ENCODE measurements around the gene MFSD8. TPM values are rescaled to one million over a fixed set of nuclear protein-coding genes. Genes with fewer than 3 reads are reported as not detected.

The MFSD8 gene
- total and polyA plus RNA-seq, 2 donors from 2014 or later, result 6.6 to 20.5 TPM

GRCh38 chr4:127922226-127922625 is 42.7 kb downstream of the MFSD8 start:
- intact Hi-C loops (cut with DNase I), result no loop called here
- H3K27ac ChIP-seq (ENCODE audit: low read depth in 2 of 2, low read length in 2 of 2), result no peak overlapping the region
- no peaks in the 10 kb centered on the region for H3K4me1 ChIP-seq (ENCODE audit: control insufficient read depth in 2 of 3, insufficient read depth in 2 of 3, low read depth in 1 of 3, low read length in 3 of 3)
- no peaks in the 10 kb centered on the region for H3K9me3 ChIP-seq (ENCODE audit: control insufficient read depth in 2 of 3, insufficient read depth in 1 of 3, low read length in 3 of 3)
- peaks cover 2 to 6% (median 5%) of the 10 kb centered on the region in 3 donors for H3K36me3 ChIP-seq (ENCODE audit: control insufficient read depth in 2 of 3, insufficient read depth in 3 of 3, low read length in 3 of 3)
- TF ChIP-seq CTCF (IDR thresholded peaks at IDR 0.05; ENCODE audit: borderline replicate concordance, extremely low read depth, insufficient read depth), result no peak
- DNase-seq (no peak), FAIRE-seq (no peak)
- no peak overlapping the region for H3K4me3 ChIP-seq (ENCODE audit: low read length in 3 of 3)
- H3K27me3 ChIP-seq (ENCODE audit: control insufficient read depth, insufficient read depth, low read length), result no peaks in the 10 kb centered on the region
- no peak overlapping the region for H3K9ac ChIP-seq (ENCODE audit: low read length in 3 of 3)

GRCh38 chr4:127920521-127920920 is 44.5 kb downstream of the MFSD8 start:
- Histone ChIP-seq H3K36me3 (ENCODE audit: control insufficient read depth in 2 of 3, insufficient read depth in 3 of 3, low read length in 3 of 3) (peaks cover 2 to 6% (median 5%) of the 10 kb centered on the region in 3 donors), H3K4me1 (ENCODE audit: control insufficient read depth in 2 of 3, insufficient read depth in 2 of 3, low read depth in 1 of 3, low read length in 3 of 3) (no peaks in the 10 kb centered on the region), H3K4me3 (ENCODE audit: low read length in 3 of 3) (no peak overlapping the region), H3K27me3 (ENCODE audit: control insufficient read depth, insufficient read depth, low read length) (no peaks in the 10 kb centered on the region), H3K9ac (ENCODE audit: low read length in 3 of 3) (no peak overlapping the region), H3K27ac (ENCODE audit: low read depth in 2 of 2, low read length in 2 of 2) (no peak overlapping the region), H3K9me3 (ENCODE audit: control insufficient read depth in 2 of 3, insufficient read depth in 1 of 3, low read length in 3 of 3) (no peaks in the 10 kb centered on the region)
- no peak for FAIRE-seq
- no peak for TF ChIP-seq CTCF (IDR thresholded peaks at IDR 0.05; ENCODE audit: borderline replicate concordance, extremely low read depth, insufficient read depth)
- no peak for DNase-seq
- intact Hi-C loops (cut with DNase I), result no loop called here

GRCh38 chr4:127917151-127917550 is 47.8 kb downstream of the MFSD8 start:
- Histone ChIP-seq H3K27me3 (ENCODE audit: control insufficient read depth, insufficient read depth, low read length) (no peaks in the 10 kb centered on the region), H3K9me3 (ENCODE audit: control insufficient read depth in 2 of 3, insufficient read depth in 1 of 3, low read length in 3 of 3) (no peaks in the 10 kb centered on the region), H3K9ac (ENCODE audit: low read length in 3 of 3) (no peak overlapping the region), H3K4me3 (ENCODE audit: low read length in 3 of 3) (no peak overlapping the region), H3K4me1 (ENCODE audit: control insufficient read depth in 2 of 3, insufficient read depth in 2 of 3, low read depth in 1 of 3, low read length in 3 of 3) (no peaks in the 10 kb centered on the region), H3K36me3 (ENCODE audit: control insufficient read depth in 2 of 3, insufficient read depth in 3 of 3, low read length in 3 of 3) (peaks cover 2 to 6% (median 5%) of the 10 kb centered on the region in 3 donors), H3K27ac (ENCODE audit: low read depth in 2 of 2, low read length in 2 of 2) (no peak overlapping the region)
- intact Hi-C loops (cut with DNase I), result no loop called here
- DNase-seq, result no peak
- no peak for FAIRE-seq
- TF ChIP-seq CTCF (IDR thresholded peaks at IDR 0.05; ENCODE audit: borderline replicate concordance, extremely low read depth, insufficient read depth), result no peak

GRCh38 chr4:127916512-127916911 is 48.5 kb downstream of the MFSD8 start:
- intact Hi-C loops (cut with DNase I), result no loop called here
- DNase-seq (no peak), FAIRE-seq (no peak)
- H3K36me3 ChIP-seq (ENCODE audit: control insufficient read depth in 2 of 3, insufficient read depth in 3 of 3, low read length in 3 of 3), result peaks cover 2 to 6% (median 5%) of the 10 kb centered on the region in 3 donors
- no peaks in the 10 kb centered on the region for H3K27me3 ChIP-seq (ENCODE audit: control insufficient read depth, insufficient read depth, low read length)
- H3K9me3 ChIP-seq (ENCODE audit: control insufficient read depth in 2 of 3, insufficient read depth in 1 of 3, low read length in 3 of 3), result no peaks in the 10 kb centered on the region
- H3K4me1 ChIP-seq (ENCODE audit: control insufficient read depth in 2 of 3, insufficient read depth in 2 of 3, low read depth in 1 of 3, low read length in 3 of 3), result no peaks in the 10 kb centered on the region
- H3K9ac ChIP-seq (ENCODE audit: low read length in 3 of 3), result no peak overlapping the region
- H3K4me3 ChIP-seq (ENCODE audit: low read length in 3 of 3), result no peak overlapping the region
- H3K27ac ChIP-seq (ENCODE audit: low read depth in 2 of 2, low read length in 2 of 2), result no peak overlapping the region
- no peak for TF ChIP-seq CTCF (IDR thresholded peaks at IDR 0.05; ENCODE audit: borderline replicate concordance, extremely low read depth, insufficient read depth)

Data from kidney (tissue), 14 donors.